Measurements from ENCODE around the gene CADM1.

The CADM1 gene

GRCh38 chr11:115126092-115126491, 378.1 kb downstream of the CADM1 start:
- FAIRE-seq (no peak), DNase-seq (ENCODE audit: insufficient read length, low spot score) (no peak)
- no peak for TF ChIP-seq POLR2A (IDR thresholded peaks at IDR 0.05; ENCODE audit: low read depth, low read length)

GRCh38 chr11:115124786-115125185, 379.4 kb downstream of the CADM1 start:
- FAIRE-seq (no peak), DNase-seq (ENCODE audit: insufficient read length, low spot score) (no peak)
- TF ChIP-seq POLR2A (IDR thresholded peaks at IDR 0.05; ENCODE audit: low read depth, low read length), result no peak

GRCh38 chr11:115123641-115124040, 380.6 kb downstream of the CADM1 start:
- FAIRE-seq (no peak), DNase-seq (ENCODE audit: insufficient read length, low spot score) (no peak)
- no peak for TF ChIP-seq POLR2A (IDR thresholded peaks at IDR 0.05; ENCODE audit: low read depth, low read length)

GRCh38 chr11:115122274-115122673, 381.9 kb downstream of the CADM1 start:
- no peak for DNase-seq (ENCODE audit: insufficient read length, low spot score)

More at GRCh38 chr11:115122274-115122673, 381.9 kb downstream of the CADM1 start:
- FAIRE-seq, result no peak
- no peak for TF ChIP-seq POLR2A (IDR thresholded peaks at IDR 0.05; ENCODE audit: low read depth, low read length)
